GM21717 (cell line): ENCODE results near the gene CCNL2.
"Not testable (repeated sequence)": the region's sequence is repeated elsewhere in the genome, so short reads cannot be mapped to it uniquely, and the experiment has no call there.

Experiments
- ATAC-seq: cut with Tn5 transposase; IDR thresholded peaks from one replicate; pipeline ENCODE4 v1.9.1; 2021; ENCODE audit warnings: mild to moderate bottlenecking, moderate library complexity; ENCODE audit not compliant: unreplicated experiment

CCNL2 gene

GRCh38 chr1:1421147-1421906, 22.2 kb upstream of the CCNL2 start, which contains the start of gene ANKRD65:
Gene ANKRD65 (minus strand): TSS chr1:1421276. CDS start chr1:1421005, 271 bp downstream.
- ATAC-seq: no peak

DNA sequence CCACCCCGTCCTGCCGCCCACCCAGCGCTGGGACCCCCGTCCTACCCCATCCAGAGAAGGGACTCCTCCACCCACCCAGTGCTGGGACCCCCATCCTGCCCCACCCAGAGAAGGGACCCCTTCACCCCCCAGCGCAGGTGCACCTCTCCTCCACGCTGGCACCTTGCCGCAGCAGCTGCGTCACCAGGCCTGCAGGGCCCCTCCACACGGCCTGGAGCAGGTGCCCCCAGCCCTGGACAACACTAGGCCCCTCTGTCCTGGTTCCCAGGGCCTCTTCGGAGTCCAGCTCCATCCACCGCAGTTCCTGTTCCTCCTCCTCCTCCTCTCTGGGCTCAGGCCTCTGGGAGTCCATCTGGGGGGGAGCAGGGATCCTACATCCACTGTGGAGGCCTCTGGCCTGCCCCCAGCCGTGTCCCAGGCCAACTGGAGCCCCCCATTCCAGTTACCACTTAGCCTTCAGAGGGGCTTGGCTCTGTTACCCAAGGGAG, 21.6 kb upstream of the CCNL2 start:
- ATAC-seq: no peak

DNA sequence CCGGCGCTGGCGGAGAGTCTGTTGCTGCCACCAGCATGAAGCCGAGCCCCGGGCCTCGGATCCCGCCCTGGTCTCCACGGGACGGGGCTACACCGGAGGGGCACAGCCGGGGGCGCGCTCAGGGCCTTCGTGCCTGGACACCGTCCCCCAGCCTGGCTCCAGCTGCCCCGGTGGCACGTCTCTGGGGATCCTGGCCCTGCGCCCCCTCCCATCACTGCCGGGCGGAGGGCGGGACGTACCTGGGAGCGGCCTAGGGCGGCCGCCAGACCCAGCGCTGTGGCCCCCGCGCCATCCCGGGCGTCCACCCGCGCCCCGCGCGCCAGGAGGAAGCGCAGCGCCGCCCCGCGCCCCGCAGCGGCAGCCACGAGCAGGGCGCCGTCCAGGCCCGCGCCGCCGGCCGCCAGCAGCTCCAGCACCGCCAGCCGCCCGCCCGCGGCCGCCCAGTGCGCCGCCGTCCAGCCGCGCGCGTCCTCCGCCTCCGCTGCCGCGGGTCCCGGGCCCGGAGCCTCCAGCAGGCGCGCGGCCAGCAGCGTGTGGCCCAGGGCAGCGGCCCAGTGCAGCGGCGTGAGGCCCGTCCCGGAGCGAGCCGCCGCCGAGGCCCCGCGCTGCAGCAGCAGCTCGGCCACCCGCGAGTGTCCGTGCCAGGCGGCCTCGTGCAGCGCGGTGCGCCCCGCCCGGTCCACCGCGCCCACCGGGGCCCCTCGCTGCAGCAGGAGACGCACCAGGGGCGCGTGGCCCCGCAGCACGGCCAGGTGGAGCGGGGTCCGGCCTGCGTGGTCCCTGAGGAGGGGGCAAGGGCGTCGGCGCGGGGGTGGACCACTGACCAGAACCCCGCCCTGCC, 20.9 kb upstream of the CCNL2 start:
- ATAC-seq: no peak

GRCh38 chr1:1419363-1419812, 20.3 kb upstream of the CCNL2 start:
- ATAC-seq: no peak

GRCh38 chr1:1418464-1419362, 19.6 kb upstream of the CCNL2 start:
- no peak for ATAC-seq

GRCh38 chr1:1417825-1418463, 18.8 kb upstream of the CCNL2 start:
- ATAC-seq: not testable (repeated sequence)

GRCh38 chr1:1417396-1417795, 18.3 kb upstream of the CCNL2 start:
- ATAC-seq: not testable (repeated sequence)

DNA sequence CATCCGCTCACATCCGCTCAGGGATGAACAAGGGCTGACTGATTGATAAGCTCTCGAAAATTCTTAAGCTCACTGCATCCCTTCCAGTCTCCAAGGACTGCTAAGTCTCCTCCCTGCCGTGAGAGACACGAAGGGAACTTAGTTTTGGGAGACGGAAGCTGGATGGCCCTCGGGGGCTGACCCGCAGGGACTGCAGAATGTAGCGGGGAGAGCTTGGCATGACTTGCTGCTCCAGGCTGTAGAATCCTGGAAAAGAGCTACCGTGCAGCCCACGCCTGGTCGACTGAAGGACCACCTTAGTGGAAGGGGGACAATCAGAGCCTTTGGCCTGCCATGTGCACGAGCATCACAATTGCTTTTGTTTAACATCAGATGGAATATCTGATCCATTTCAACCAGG, 16.6 kb upstream of the CCNL2 start:
- no peak for ATAC-seq

GRCh38 chr1:1412311-1412902, 13.3 kb upstream of the CCNL2 start:
- not testable (repeated sequence) for ATAC-seq

- ATAC-seq: no peak
Measured at GRCh38 chr1:1411626-1412025, 12.5 kb upstream of the CCNL2 start.

GRCh38 chr1:1410238-1410637, 11.1 kb upstream of the CCNL2 start:
- ATAC-seq: not testable (repeated sequence)

DNA sequence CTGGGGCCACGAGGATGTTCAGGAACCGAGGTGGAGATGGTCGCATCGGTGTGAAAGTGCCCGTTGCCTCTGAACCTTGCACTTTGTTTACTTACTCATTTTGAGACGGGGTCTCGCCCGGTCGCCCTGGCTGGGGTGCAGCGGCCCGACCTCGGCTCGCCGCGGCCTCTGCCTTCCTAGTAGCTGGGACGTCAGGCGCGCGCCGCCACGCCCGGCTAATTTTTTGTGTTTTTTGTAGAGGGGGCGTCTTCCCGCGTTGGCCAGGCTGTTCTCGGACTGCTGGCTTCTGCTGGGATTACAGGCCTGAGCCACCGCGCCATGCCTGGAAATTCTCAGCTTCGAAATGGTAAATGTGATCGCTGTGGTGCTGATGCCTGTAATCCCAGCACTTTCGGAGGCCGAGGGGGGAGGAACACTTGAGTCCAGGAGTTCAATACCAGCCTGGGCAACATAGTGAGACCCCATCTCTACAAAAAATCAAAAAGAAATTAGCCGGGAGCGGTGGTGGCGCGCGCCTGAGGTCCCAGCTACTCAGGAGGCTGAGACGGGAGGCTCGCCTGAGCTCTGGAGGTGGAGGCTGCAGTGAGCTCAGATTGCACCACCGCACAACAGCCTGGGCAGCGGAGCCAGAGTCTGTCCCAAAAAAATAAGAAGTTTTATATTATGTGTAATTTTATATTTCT, 8.6 kb upstream of the CCNL2 start:
- ATAC-seq: peak; percentile 15

GRCh38 chr1:1406821-1407635, 7.9 kb upstream of the CCNL2 start, which contains the start of gene MRPL20:
Gene MRPL20 (minus strand): TSS chr1:1407293. CDS start chr1:1407217, 76 bp downstream.
- peak; percentile 84 for ATAC-seq

DNA sequence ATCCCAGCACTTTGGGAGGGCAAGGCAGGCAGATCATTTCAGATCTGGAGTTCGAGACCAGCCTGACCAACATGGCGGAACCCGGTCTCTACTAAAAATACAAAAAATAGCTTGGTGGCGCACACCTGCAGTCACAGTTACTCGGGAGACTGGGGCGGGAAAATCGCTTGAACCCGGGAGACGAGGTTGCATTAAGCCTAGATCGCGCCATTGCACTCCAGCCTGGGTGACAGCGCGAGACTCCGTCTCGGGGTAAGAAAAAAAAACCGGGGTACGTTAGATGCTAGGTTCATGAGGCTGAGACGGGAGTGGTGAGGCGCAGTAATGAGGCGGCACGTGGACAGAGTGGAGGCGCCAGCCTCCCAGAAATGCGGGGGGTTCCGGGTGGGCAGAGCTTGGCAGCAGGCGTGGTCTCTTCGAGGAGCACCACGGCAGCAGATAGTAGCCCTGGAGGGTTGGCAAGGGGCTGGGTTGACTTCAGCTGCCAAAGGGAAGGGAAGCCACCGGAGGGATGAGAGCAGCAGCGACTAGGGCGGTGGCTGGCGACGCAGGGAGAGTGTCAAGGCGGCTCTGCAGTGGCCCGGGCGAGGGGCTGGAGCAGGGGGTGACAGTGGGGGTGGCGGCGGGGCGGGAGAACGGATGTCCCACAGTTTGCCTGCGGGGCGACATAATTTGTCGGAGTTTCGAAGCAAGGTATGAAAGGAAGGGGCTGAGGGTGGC, 7.1 kb upstream of the CCNL2 start:
- ATAC-seq: no peak

DNA sequence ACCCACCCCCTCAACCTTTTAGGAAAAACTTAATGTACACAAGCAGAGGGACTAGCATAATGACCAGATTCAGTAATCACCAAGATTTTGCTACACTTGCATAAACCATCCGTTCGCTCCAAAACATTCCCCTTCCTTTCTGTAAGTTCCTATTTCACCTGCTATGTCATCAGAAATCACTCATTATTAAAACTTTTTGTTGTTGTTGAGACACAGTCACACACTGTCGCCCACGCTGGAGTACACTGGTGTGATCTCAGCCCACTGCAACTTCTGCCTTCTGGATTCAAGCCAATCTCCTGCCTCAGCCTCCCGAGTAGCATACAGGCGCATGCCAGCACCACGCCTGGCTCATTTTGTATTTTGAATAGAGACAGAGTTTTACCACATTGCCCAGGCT, 4.5 kb upstream of the CCNL2 start:
- no peak for ATAC-seq

- ATAC-seq: not testable (repeated sequence)
Measured at GRCh38 chr1:1402901-1403392, 3.8 kb upstream of the CCNL2 start.

GRCh38 chr1:1402072-1402900, 3.2 kb upstream of the CCNL2 start:
- ATAC-seq: no peak
